ENCODE measurements around the gene PCDH9. TPM values are rescaled to one million over a fixed set of nuclear protein-coding genes. Genes with fewer than 3 reads are reported as not detected.

The PCDH9 gene
- total RNA-seq, 1 donor from 2014 or later: 0.26 TPM

DNA sequence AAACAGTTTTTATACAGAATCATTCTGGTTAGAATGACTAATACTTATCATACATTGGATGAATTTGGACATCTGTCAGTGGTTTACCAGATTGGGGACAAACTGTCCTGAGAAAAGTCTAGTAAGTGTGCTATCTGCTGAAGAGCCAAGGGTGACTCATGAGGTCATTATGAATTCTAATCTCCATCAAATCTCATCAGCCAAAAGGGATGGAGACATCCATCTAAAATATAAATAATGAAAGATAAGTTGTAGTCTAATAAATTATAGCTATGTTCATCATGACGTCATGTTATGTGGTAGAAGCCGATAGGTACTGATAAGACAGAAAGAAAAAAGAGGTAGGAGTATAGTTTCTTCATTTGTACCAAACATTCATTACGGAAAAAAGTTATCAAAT, 804.4 kb downstream of the PCDH9 start:
- TF ChIP-seq, protein P1, sequence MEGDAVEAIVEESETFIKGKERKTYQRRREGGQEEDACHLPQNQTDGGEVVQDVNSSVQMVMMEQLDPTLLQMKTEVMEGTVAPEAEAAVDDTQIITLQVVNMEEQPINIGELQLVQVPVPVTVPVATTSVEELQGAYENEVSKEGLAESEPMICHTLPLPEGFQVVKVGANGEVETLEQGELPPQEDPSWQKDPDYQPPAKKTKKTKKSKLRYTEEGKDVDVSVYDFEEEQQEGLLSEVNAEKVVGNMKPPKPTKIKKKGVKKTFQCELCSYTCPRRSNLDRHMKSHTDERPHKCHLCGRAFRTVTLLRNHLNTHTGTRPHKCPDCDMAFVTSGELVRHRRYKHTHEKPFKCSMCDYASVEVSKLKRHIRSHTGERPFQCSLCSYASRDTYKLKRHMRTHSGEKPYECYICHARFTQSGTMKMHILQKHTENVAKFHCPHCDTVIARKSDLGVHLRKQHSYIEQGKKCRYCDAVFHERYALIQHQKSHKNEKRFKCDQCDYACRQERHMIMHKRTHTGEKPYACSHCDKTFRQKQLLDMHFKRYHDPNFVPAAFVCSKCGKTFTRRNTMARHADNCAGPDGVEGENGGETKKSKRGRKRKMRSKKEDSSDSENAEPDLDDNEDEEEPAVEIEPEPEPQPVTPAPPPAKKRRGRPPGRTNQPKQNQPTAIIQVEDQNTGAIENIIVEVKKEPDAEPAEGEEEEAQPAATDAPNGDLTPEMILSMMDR (IDR thresholded peaks at IDR 0.05; ENCODE audit: insufficient read depth, low read length, severe bottlenecking): no peak
- H3K4me3 ChIP-seq (ENCODE audit: low read depth, low read length): no peak overlapping the region
- H3K36me3 ChIP-seq (ENCODE audit: control insufficient read depth, insufficient read depth, low read length): no peaks in the 10 kb centered on the region
- FAIRE-seq: no peak
- DNase-seq (ENCODE audit: low read depth): no peak
- no peaks in the 10 kb centered on the region for H3K27me3 ChIP-seq (ENCODE audit: control insufficient read depth, insufficient read depth, low read length)

GRCh38 chr13:66424422-66424821, 805.7 kb downstream of the PCDH9 start:
- H3K36me3 ChIP-seq (ENCODE audit: control insufficient read depth, insufficient read depth, low read length): no peaks in the 10 kb centered on the region
- DNase-seq (ENCODE audit: low read depth) (peak; percentile 36), FAIRE-seq (no peak)
- H3K4me3 ChIP-seq (ENCODE audit: low read depth, low read length): no peak overlapping the region
- no peaks in the 10 kb centered on the region for H3K27me3 ChIP-seq (ENCODE audit: control insufficient read depth, insufficient read depth, low read length)
- TF ChIP-seq, protein P1 (IDR thresholded peaks at IDR 0.05; ENCODE audit: insufficient read depth, low read length, severe bottlenecking): no peak

DNA sequence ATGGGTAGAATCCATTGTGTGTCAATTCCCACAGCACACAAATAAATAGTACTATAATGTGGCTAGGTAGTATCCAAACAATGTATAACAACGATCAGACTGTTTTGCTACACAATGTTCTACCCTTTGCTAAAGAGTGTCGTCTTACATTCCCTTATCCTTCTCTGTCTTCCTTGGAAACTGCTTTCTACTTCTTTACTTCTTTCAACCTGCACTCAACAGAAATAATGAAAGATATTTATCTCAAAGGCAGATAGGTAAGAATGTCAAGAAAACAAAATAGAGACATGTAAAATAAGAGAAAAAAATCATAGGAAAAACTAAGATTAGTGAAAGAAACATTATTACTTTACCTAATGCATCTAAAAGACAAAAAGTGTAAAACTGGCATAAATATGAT, 814.7 kb downstream of the PCDH9 start:
- FAIRE-seq (no peak), DNase-seq (ENCODE audit: low read depth) (no peak)
- H3K36me3 ChIP-seq (ENCODE audit: control insufficient read depth, insufficient read depth, low read length): no peaks in the 10 kb centered on the region
- TF ChIP-seq, protein P1 (IDR thresholded peaks at IDR 0.05; ENCODE audit: insufficient read depth, low read length, severe bottlenecking): no peak
- H3K4me3 ChIP-seq (ENCODE audit: low read depth, low read length): no peak overlapping the region
- H3K27me3 ChIP-seq (ENCODE audit: control insufficient read depth, insufficient read depth, low read length): no peaks in the 10 kb centered on the region

GRCh38 chr13:66414066-66414800, 815.9 kb downstream of the PCDH9 start:
- Histone ChIP-seq H3K27me3 (ENCODE audit: control insufficient read depth, insufficient read depth, low read length) (no peaks in the 10 kb centered on the region), H3K36me3 (ENCODE audit: control insufficient read depth, insufficient read depth, low read length) (no peaks in the 10 kb centered on the region), H3K4me3 (ENCODE audit: low read depth, low read length) (no peak overlapping the region)
- TF ChIP-seq, protein P1 (IDR thresholded peaks at IDR 0.05; ENCODE audit: insufficient read depth, low read length, severe bottlenecking): no peak
- FAIRE-seq: no peak
- no peak for DNase-seq (ENCODE audit: low read depth)

- DNase-seq (ENCODE audit: low read depth) (no peak), FAIRE-seq (no peak)
- Histone ChIP-seq H3K36me3 (ENCODE audit: control insufficient read depth, insufficient read depth, low read length) (no peaks in the 10 kb centered on the region), H3K4me3 (ENCODE audit: low read depth, low read length) (no peak overlapping the region), H3K27me3 (ENCODE audit: control insufficient read depth, insufficient read depth, low read length) (no peaks in the 10 kb centered on the region)
- TF ChIP-seq, protein P1 (IDR thresholded peaks at IDR 0.05; ENCODE audit: insufficient read depth, low read length, severe bottlenecking): no peak
Measured at GRCh38 chr13:66410314-66410713, 819.8 kb downstream of the PCDH9 start.

GRCh38 chr13:66409542-66409941, 820.6 kb downstream of the PCDH9 start:
- Histone ChIP-seq H3K36me3 (ENCODE audit: control insufficient read depth, insufficient read depth, low read length) (no peaks in the 10 kb centered on the region), H3K27me3 (ENCODE audit: control insufficient read depth, insufficient read depth, low read length) (no peaks in the 10 kb centered on the region), H3K4me3 (ENCODE audit: low read depth, low read length) (no peak overlapping the region)
- TF ChIP-seq, protein P1 (IDR thresholded peaks at IDR 0.05; ENCODE audit: insufficient read depth, low read length, severe bottlenecking): no peak
- FAIRE-seq (no peak), DNase-seq (ENCODE audit: low read depth) (no peak)

All from bronchial epithelial cell (primary cell).